ENCODE results near the gene TMEM89.

- TF ChIP-seq CTCF (conservative IDR thresholded peaks at IDR 0.05; ENCODE audit: low read depth in 2 of 2) (no peak), ZNF462 (CRISPR knock-in tag; IDR thresholded peaks at IDR 0.05) (no peak), EZH2 (IDR thresholded peaks at IDR 0.05; ENCODE audit: low read depth, unreplicated experiment) (no peak), REST (IDR thresholded peaks at IDR 0.05; ENCODE audit: unreplicated experiment) (no peak), EZH2phosphoT487 (IDR thresholded peaks at IDR 0.05; ENCODE audit: unreplicated experiment) (no peak), POLR2AphosphoS5 (IDR thresholded peaks at IDR 0.05; ENCODE audit: low read depth) (no peak), CREB1 (CRISPR knock-in tag; IDR thresholded peaks at IDR 0.05; ENCODE audit: low read depth) (no peak), ETS1 (IDR thresholded peaks at IDR 0.05) (no peak), NANOG (IDR thresholded peaks at IDR 0.05; ENCODE audit: borderline replicate concordance) (no peak), JUNB (IDR thresholded peaks at IDR 0.05; ENCODE audit: unreplicated experiment) (no peak), ZNF331 (CRISPR knock-in tag; IDR thresholded peaks at IDR 0.05; ENCODE audit: low read depth) (no peak), STAT1 (IDR thresholded peaks at IDR 0.05; ENCODE audit: unreplicated experiment) (no peak), ZNF114 (CRISPR knock-in tag; IDR thresholded peaks at IDR 0.05) (no peak)
These were observed 14.6 kb upstream of the TMEM89 start for GRCh38 chr3:48636149-48636655.

All from GM23338 (cell line).